Measurements from ENCODE around the gene OMD. TPM values are rescaled to one million over a fixed set of nuclear protein-coding genes. Genes with fewer than 3 reads are reported as not detected.
A peak's percentile ranks its signal among the peaks of the same experiment; 100 is the strongest.

OMD gene
- total RNA-seq, 1 experiment from 2014 or later: not detected

DNA sequence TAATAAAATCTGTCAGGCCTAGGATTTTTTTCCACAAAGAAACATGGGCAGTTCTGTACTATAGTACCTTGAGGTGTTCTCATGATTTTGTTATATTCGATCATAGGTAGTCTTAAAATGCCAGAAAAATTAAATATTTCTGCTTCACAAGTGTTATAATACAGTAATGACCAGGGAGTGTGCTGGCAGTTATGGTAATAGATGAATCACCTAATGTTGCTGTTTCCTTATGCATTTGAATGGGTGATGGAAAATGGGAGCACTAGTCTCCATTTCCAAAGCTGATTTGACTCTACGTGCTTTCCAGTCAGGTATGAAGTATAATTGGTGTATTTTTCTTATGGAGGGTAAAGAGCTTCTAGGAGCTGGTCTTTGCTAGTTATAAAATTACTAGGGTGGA, 43.7 kb downstream of the OMD start:
- H3K4me1 Mint-ChIP-seq (ENCODE audit: low read depth, unreplicated experiment): peaks cover 18% of the 10 kb centered on the region
- intact Hi-C loops (cut with micrococcal nuclease; ENCODE audit: unreplicated experiment): no loop called here
- CTCF ChIA-PET: no interaction called here
- Histone ChIP-seq H3K36me3 (ENCODE audit: control insufficient read depth, insufficient read depth, low read length) (no peaks in the 10 kb centered on the region), H3K9me3 (no peaks in the 10 kb centered on the region), H3K4me3 (ENCODE audit: low read depth, low read length) (no peak overlapping the region), H3K4me1 (peaks cover 22% of the 10 kb centered on the region), H3K27me3 (replicated peaks; ENCODE audit: control insufficient read depth, insufficient read depth, low read length) (no peaks in the 10 kb centered on the region)
- TF ChIP-seq, protein P1, sequence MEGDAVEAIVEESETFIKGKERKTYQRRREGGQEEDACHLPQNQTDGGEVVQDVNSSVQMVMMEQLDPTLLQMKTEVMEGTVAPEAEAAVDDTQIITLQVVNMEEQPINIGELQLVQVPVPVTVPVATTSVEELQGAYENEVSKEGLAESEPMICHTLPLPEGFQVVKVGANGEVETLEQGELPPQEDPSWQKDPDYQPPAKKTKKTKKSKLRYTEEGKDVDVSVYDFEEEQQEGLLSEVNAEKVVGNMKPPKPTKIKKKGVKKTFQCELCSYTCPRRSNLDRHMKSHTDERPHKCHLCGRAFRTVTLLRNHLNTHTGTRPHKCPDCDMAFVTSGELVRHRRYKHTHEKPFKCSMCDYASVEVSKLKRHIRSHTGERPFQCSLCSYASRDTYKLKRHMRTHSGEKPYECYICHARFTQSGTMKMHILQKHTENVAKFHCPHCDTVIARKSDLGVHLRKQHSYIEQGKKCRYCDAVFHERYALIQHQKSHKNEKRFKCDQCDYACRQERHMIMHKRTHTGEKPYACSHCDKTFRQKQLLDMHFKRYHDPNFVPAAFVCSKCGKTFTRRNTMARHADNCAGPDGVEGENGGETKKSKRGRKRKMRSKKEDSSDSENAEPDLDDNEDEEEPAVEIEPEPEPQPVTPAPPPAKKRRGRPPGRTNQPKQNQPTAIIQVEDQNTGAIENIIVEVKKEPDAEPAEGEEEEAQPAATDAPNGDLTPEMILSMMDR (IDR thresholded peaks at IDR 0.05; ENCODE audit: insufficient read depth in 1 of 2, low read depth in 1 of 2, low read length in 1 of 2, severe bottlenecking in 1 of 2, unreplicated experiment in 1 of 2): no peak
- H3K4me3 Mint-ChIP-seq (ENCODE audit: unreplicated experiment): no peak overlapping the region
- no peaks in the 10 kb centered on the region for H3K27me3 Mint-ChIP-seq (ENCODE audit: insufficient read depth, unreplicated experiment)
- POLR2A ChIA-PET: no interaction called here
- H3K9me3 Mint-ChIP-seq (ENCODE audit: unreplicated experiment): no peaks in the 10 kb centered on the region
- no peaks in the 10 kb centered on the region for H3K36me3 Mint-ChIP-seq (ENCODE audit: insufficient read depth, unreplicated experiment)
- BruUV-seq (replicated peaks): no TSS peak
- DNase-seq: no peak
- no peak overlapping the region for H3K27ac Mint-ChIP-seq (ENCODE audit: unreplicated experiment)

DNA sequence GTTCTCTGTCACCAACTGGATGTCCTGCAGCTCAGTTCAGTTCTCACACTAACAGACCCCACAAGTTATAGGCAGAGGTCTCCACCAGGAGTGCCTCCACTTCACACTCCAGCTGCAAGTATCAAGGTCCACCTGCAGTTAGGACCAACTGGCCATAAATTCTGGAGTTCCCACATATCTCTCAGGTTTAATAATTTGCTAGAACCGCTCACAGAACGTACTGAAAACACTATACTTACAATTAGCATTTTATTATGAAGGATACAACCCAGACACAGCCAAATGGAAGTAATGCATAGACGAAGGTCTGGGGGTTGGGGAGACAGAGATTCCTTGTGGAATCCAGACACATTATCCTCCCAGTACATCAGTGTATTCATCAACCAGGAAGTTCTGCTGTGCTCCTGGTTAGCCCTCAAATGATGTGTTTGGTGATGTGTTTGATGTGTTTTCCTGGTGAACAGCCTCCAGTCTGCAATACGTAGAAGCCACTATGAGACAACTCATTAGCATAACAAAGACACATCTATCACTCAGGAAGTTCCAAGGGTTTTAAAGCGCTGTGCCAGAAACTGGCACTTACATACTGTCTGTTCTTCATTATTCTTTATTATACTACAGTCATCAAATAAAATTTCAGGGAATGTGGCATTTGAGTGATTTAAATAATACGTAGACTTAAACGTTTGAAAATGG, 45.3 kb downstream of the OMD start:
- ChIA-PET POLR2A (no interaction called here), CTCF (no interaction called here)
- Histone ChIP-seq H3K4me3 (ENCODE audit: low read depth, low read length) (no peak overlapping the region), H3K36me3 (ENCODE audit: control insufficient read depth, insufficient read depth, low read length) (no peaks in the 10 kb centered on the region), H3K9me3 (no peaks in the 10 kb centered on the region), H3K27me3 (replicated peaks; ENCODE audit: control insufficient read depth, insufficient read depth, low read length) (no peaks in the 10 kb centered on the region), H3K4me1 (peaks cover 22% of the 10 kb centered on the region)
- H3K27me3 Mint-ChIP-seq (ENCODE audit: insufficient read depth, unreplicated experiment): no peaks in the 10 kb centered on the region
- TF ChIP-seq, protein P1 (IDR thresholded peaks at IDR 0.05; ENCODE audit: insufficient read depth in 1 of 2, low read depth in 1 of 2, low read length in 1 of 2, severe bottlenecking in 1 of 2, unreplicated experiment in 1 of 2): no peak
- no TSS peak for BruUV-seq (replicated peaks)
- peaks cover 18% of the 10 kb centered on the region for H3K4me1 Mint-ChIP-seq (ENCODE audit: low read depth, unreplicated experiment)
- peaks cover 7% of the 10 kb centered on the region for H3K9me3 Mint-ChIP-seq (ENCODE audit: unreplicated experiment)
- DNase-seq: peak; percentile 5 to 40
- no peaks in the 10 kb centered on the region for H3K36me3 Mint-ChIP-seq (ENCODE audit: insufficient read depth, unreplicated experiment)
- intact Hi-C loops (cut with micrococcal nuclease; ENCODE audit: unreplicated experiment): no loop called here
- peak overlapping the region; percentile 85 for H3K27ac Mint-ChIP-seq (ENCODE audit: unreplicated experiment)
- peak overlapping the region; percentile 37 for H3K4me3 Mint-ChIP-seq (ENCODE audit: unreplicated experiment)

DNA sequence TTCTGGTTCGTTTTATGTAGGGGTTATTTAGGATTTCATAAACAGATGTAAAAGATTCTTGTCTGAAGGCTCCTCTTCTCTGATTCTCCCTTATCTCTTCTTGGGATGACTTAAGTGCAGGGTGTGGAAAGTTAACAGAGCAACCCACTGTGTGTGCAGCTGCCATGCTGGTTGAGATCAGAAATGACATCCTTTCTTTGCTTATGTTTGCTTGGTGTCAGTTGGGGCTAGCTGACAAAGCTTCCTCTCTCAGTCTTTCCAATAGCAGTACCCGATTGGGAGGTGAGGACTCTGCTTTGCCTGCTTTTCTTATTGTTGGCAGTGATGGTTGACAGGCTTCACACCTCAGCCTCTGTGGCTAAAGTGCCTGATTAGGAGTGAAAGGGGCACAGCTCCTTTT, 46.4 kb downstream of the OMD start:
- CTCF ChIA-PET: no interaction called here
- H3K27ac Mint-ChIP-seq (ENCODE audit: unreplicated experiment): no peak overlapping the region
- no peaks in the 10 kb centered on the region for H3K27me3 Mint-ChIP-seq (ENCODE audit: insufficient read depth, unreplicated experiment)
- peak; percentile 2 to 37 for DNase-seq
- H3K4me1 Mint-ChIP-seq (ENCODE audit: low read depth, unreplicated experiment): peaks cover 18% of the 10 kb centered on the region
- H3K9me3 Mint-ChIP-seq (ENCODE audit: unreplicated experiment): peaks cover 9% of the 10 kb centered on the region
- TF ChIP-seq, protein P1 (IDR thresholded peaks at IDR 0.05; ENCODE audit: insufficient read depth in 1 of 2, low read depth in 1 of 2, low read length in 1 of 2, severe bottlenecking in 1 of 2, unreplicated experiment in 1 of 2): no peak
- Histone ChIP-seq H3K4me1 (peaks cover 22% of the 10 kb centered on the region), H3K27me3 (replicated peaks; ENCODE audit: control insufficient read depth, insufficient read depth, low read length) (no peaks in the 10 kb centered on the region), H3K9me3 (no peaks in the 10 kb centered on the region), H3K4me3 (ENCODE audit: low read depth, low read length) (no peak overlapping the region), H3K36me3 (ENCODE audit: control insufficient read depth, insufficient read depth, low read length) (no peaks in the 10 kb centered on the region)
- no peak overlapping the region for H3K4me3 Mint-ChIP-seq (ENCODE audit: unreplicated experiment)
- H3K36me3 Mint-ChIP-seq (ENCODE audit: insufficient read depth, unreplicated experiment): no peaks in the 10 kb centered on the region
- intact Hi-C loops (cut with micrococcal nuclease; ENCODE audit: unreplicated experiment): no loop called here
- no TSS peak for BruUV-seq (replicated peaks)
- POLR2A ChIA-PET: no interaction called here
